IMR-90 (cell line): ENCODE results near the gene SERPINC1. TPM values are rescaled to one million over a fixed set of nuclear protein-coding genes. Genes with fewer than 3 reads are reported as not detected.

ENCODE experiments used
- ATAC-seq: fragments of 200-7000 bp; cut with Tn5 transposase; 2 replicates; pipeline ENCODE4 v1.9.1; 2020; ENCODE audit warnings: low read depth, mild to moderate bottlenecking, moderate library complexity
- BruUV-seq: library from RNA; stranded (reverse); fragments of 400-500 nt; replicated peaks from 2 replicates; lab custom pipeline; 2021; lab: Mats Ljungman, UMichigan
- CTCF ChIA-PET: fragments of 300-600 bp; formaldehyde crosslinking; extraction: SDS; loops from one replicate; lab custom pipeline; 2021; ENCODE audit warnings: antibody characterized with exemption; lab: Yijun Ruan, JAX
- POLR2A ChIA-PET: fragments of 300-600 bp; sonication (Branson Sonifier 250); formaldehyde crosslinking; loops from one replicate; lab custom pipeline; 2022; ENCODE audit warnings: antibody characterized with exemption; ENCODE audit not compliant: unreplicated experiment; lab: Charles Lee
- DNase-seq: peaks from one replicate; pipeline ENCODE4 v3.0.0; 2013
- H2AFZ ChIP-seq: replicated peaks from 2 replicates; pipeline ENCODE3; 2013; ENCODE audit warnings: low read length, mild to moderate bottlenecking; ENCODE audit not compliant: poor library complexity
- H2AK5ac ChIP-seq: 2 replicates; pipeline ENCODE4 v1.6.1; 2013; ENCODE audit warnings: low read depth, low read length, inconsistent platforms
- H2AK9ac ChIP-seq: replicated peaks from 2 replicates; pipeline ENCODE3; 2013; ENCODE audit warnings: mild to moderate bottlenecking, low read depth, low read length, moderate library complexity; ENCODE audit not compliant: poor library complexity
- H2BK120ac ChIP-seq: 2 replicates; pipeline ENCODE4 v1.6.1; 2013; ENCODE audit warnings: low read depth, low read length, inconsistent platforms
- H2BK15ac ChIP-seq: 3 replicates; pipeline ENCODE4 v1.6.1; 2013; ENCODE audit warnings: low read depth, low read length, inconsistent platforms
- H2BK20ac ChIP-seq: 2 replicates; pipeline ENCODE4 v1.6.1; 2013; ENCODE audit warnings: low read depth, mild to moderate bottlenecking, inconsistent platforms, low read length, moderate library complexity
- H2BK5ac ChIP-seq: 2 replicates; pipeline ENCODE4 v1.6.1; 2013; ENCODE audit warnings: mild to moderate bottlenecking, low read depth, low read length, inconsistent platforms; ENCODE audit not compliant: poor library complexity, severe bottlenecking
- H3K14ac ChIP-seq: replicated peaks from 2 replicates; pipeline ENCODE4 v1.6.1; 2013; ENCODE audit warnings: low read depth, low read length, inconsistent platforms
- H3K18ac ChIP-seq: 2 replicates; pipeline ENCODE4 v1.6.1; 2013; ENCODE audit warnings: low read depth, low read length, control low read depth
- H3K23ac ChIP-seq: 2 replicates; pipeline ENCODE4 v1.6.1; 2013; ENCODE audit warnings: low read depth, low read length, inconsistent platforms
- H3K27ac ChIP-seq: 2 replicates; pipeline ENCODE4 v1.5.1; 2013; ENCODE audit warnings: mild to moderate bottlenecking, control low read depth, low read length; ENCODE audit not compliant: insufficient read depth
- H3K27me3 ChIP-seq: 2 replicates; pipeline ENCODE4 v1.6.1; 2013; ENCODE audit warnings: low read length; ENCODE audit not compliant: control insufficient read depth, insufficient read depth
- H3K36me3 ChIP-seq: 2 replicates; pipeline ENCODE4 v1.6.1; 2013; ENCODE audit warnings: low read length, mixed read lengths; ENCODE audit not compliant: control insufficient read depth, insufficient read depth
- H3K4ac ChIP-seq: 2 replicates; pipeline ENCODE4 v1.6.1; 2013; ENCODE audit warnings: low read depth, low read length, inconsistent platforms
- H3K4me1 ChIP-seq: 2 replicates; pipeline ENCODE4 v1.6.1; 2013; ENCODE audit warnings: low read length, mixed read lengths; ENCODE audit not compliant: control insufficient read depth, insufficient read depth
- H3K4me2 ChIP-seq: 2 replicates; pipeline ENCODE4 v1.6.1; 2013; ENCODE audit warnings: low read depth, mild to moderate bottlenecking, control low read depth, low read length, moderate library complexity
- H3K4me3 ChIP-seq: 2 replicates; pipeline ENCODE4 v1.5.1; 2013; ENCODE audit warnings: low read depth, mild to moderate bottlenecking, control low read depth, low read length, moderate library complexity; ENCODE audit not compliant: insufficient read depth
- H3K56ac ChIP-seq: 2 replicates; pipeline ENCODE4 v1.6.1; 2013; ENCODE audit warnings: low read length, inconsistent platforms; ENCODE audit not compliant: insufficient read depth; ENCODE audit errors: extremely low read depth
- H3K79me1 ChIP-seq, 2 experiments: 2 replicates each; pipeline ENCODE4 v1.6.1; 2013; ENCODE audit warnings: low read length in 2 of 2, inconsistent platforms in 1 of 2, low read depth in 1 of 2
- H3K9ac ChIP-seq: 2 replicates; pipeline ENCODE4 v1.6.1; 2013; ENCODE audit warnings: low read depth, low read length, control low read depth
- H3K9me1 ChIP-seq: 2 replicates; pipeline ENCODE4 v1.6.1; 2013; ENCODE audit warnings: low read length, inconsistent platforms; ENCODE audit not compliant: insufficient read depth
- H3K9me3 ChIP-seq: 2 replicates; pipeline ENCODE4 v1.6.1; 2013; ENCODE audit warnings: low read length; ENCODE audit not compliant: control insufficient read depth, insufficient read depth
- H4K20me1 ChIP-seq: 2 replicates; pipeline ENCODE4 v1.6.1; 2013; ENCODE audit warnings: low read length, inconsistent platforms; ENCODE audit not compliant: insufficient read depth
- H4K5ac ChIP-seq: 2 replicates; pipeline ENCODE4 v1.6.1; 2013; ENCODE audit warnings: mild to moderate bottlenecking, low read depth, low read length, control low read depth
- H4K8ac ChIP-seq, 2 experiments: 2 replicates each; pipeline ENCODE4 v1.6.1; 2013; ENCODE audit warnings: low read depth in 2 of 2, low read length in 2 of 2, control low read depth in 1 of 2, inconsistent platforms in 1 of 2
- H4K91ac ChIP-seq: 2 replicates; pipeline ENCODE4 v1.6.1; 2013; ENCODE audit warnings: low read depth, low read length, inconsistent platforms; ENCODE audit not compliant: insufficient read depth
- BHLHE40 ChIP-seq: fragments of 150-350 bp; IDR thresholded peaks from 2 replicates; pipeline ENCODE4 v1.6.1; 2016; ENCODE audit warnings: mild to moderate bottlenecking, low read depth, low read length
- CHD1 ChIP-seq: IDR thresholded peaks from 2 replicates; pipeline ENCODE4 v1.6.1; 2012; ENCODE audit warnings: low read depth, low read length, improper control_type of control experiment
- MXI1 ChIP-seq: IDR thresholded peaks from 2 replicates; pipeline ENCODE4 v1.6.1; 2012; ENCODE audit warnings: low read depth, mild to moderate bottlenecking, low read length, moderate library complexity, borderline replicate concordance
- RFX5 ChIP-seq: IDR thresholded peaks from 2 replicates; pipeline ENCODE4 v1.8.0; 2012; ENCODE audit warnings: low read depth, mild to moderate bottlenecking, low read length, moderate library complexity
- WGBS, 2 experiments: methylation state at CpG; one replicate each; pipeline versions ENCODE4 v1.1.5 to v1.1.7; 2013; ENCODE audit warnings: missing lambda C conversion rate in 2 of 2; ENCODE audit not compliant: insufficient read length in 1 of 2; ENCODE audit errors: extremely low coverage in 2 of 2; 5-methylcytosine and 5-hydroxymethylcytosine counted together
- dilution Hi-C: fragments of 300-500 bp; cut with HindIII; formaldehyde crosslinking; loops from one replicate; pipeline ENCODE4 v1.14.3; 2018; ENCODE audit warnings: low sequenced_read_pairs; ENCODE audit not compliant: unreplicated experiment
- in situ Hi-C: fragments of 300-500 bp; cut with MboI; formaldehyde crosslinking; loops from 3 replicates; pipeline ENCODE4 v1.14.3; 2019; ENCODE audit warnings: low sequenced_read_pairs, inconsistent platforms, mixed read lengths
- intact Hi-C: fragments of 100-400 bp; cut with micrococcal nuclease; formaldehyde crosslinking; loops from 2 replicates; pipeline ENCODE4 v1.10.0; 2022
- polyA plus RNA-seq, 3 experiments: library from polyadenylated mRNA; depleted of rRNA; stranded (reverse); fragments of >200 nt; gene quantifications; 2 replicates each; pipeline ENCODE4 v1.2.3, GENCODE V29; 2012; ENCODE audit warnings: low replicate concordance in 1 of 3
- total RNA-seq: library from RNA; depleted of rRNA; stranded (reverse); fragments of >200 nt; gene quantifications from 2 replicates; pipeline ENCODE4 v1.2.3, GENCODE V29; 2012

Gene SERPINC1
- total and polyA plus RNA-seq, 2 of the 4 experiments (the other 2 are of a cell fraction), result not detected

- Histone ChIP-seq H2AK5ac (peak overlapping the region; percentile 94), H3K14ac (peak overlapping the region; percentile 99), H3K27ac (peak overlapping the region; percentile 80), H3K36me3 (peaks cover 47% of the 10 kb centered on the region), H2BK120ac (peak overlapping the region; percentile 5), H3K23ac (peak overlapping the region; percentile 96), H3K9me3 (no peaks in the 10 kb centered on the region), H2BK15ac (no peak overlapping the region), H4K8ac (peak overlapping the region; percentile 75 to 77), H4K5ac (peak overlapping the region; percentile 36), H2AK9ac (peak overlapping the region; percentile 95), H2AFZ (peak overlapping the region; percentile 96), H4K91ac (peak overlapping the region; percentile 80), H3K9ac (peak overlapping the region; percentile 88), H3K9me1 (no peaks in the 10 kb centered on the region), H4K20me1 (peaks cover 55% of the 10 kb centered on the region), H3K4ac (peak overlapping the region; percentile 97), H3K4me1 (no peaks in the 10 kb centered on the region; the same call in 1 of the 2 replicates), H3K4me3 (peak overlapping the region; percentile 70), H3K18ac (peak overlapping the region; percentile 28), H3K79me1 (peaks cover 9 to 57% of the 10 kb centered on the region in 2 experiments; a peak in 3 of 4 replicates), H2BK20ac (no peak overlapping the region), H2BK5ac (peak overlapping the region; percentile 54), H3K27me3 (no peaks in the 10 kb centered on the region), H3K4me2 (peak overlapping the region; percentile 64), H3K56ac (peak overlapping the region; percentile 78)
- 1% methylated on average over 11 of the region's 32 CpGs; no CpG with 5 or more reads in 1 of the 2 experiments for WGBS, 2 experiments
- intact Hi-C loops (loop anchor here (5.0 kb wide), 2 partner anchors 435 to 1120 kb away; no protein-coding TSS in a partner anchor), dilution Hi-C loops (no loop called here), in situ Hi-C loops (no loop called here)
- POLR2A ChIA-PET, result no interaction called here
- ATAC-seq (no peak), DNase-seq (no peak)
- CTCF ChIA-PET, result no interaction called here
- BruUV-seq, result TSS peak; percentile 83
- TF ChIP-seq BHLHE40 (peak; percentile 59; the same call in 1 of the 2 replicates), RFX5 (no peak), MXI1 (peak; percentile 91), CHD1 (no peak)
These were observed 49.9 kb downstream of the SERPINC1 start for GRCh38 chr1:173867141-173867752.
